Muscle layer of duodenum (tissue), 2 donors: ENCODE measurements around the gene LPAR1.
A peak's percentile ranks its signal among the peaks of the same experiment; 100 is the strongest.

ENCODE experiments used
- H3K27ac ChIP-seq: one replicate; pipeline ENCODE4 v1.7.0; 2013; ENCODE audit warnings: mild to moderate bottlenecking, low read length
- H3K27me3 ChIP-seq: one replicate; pipeline ENCODE4 v1.7.0; 2013; ENCODE audit warnings: low read depth, mild to moderate bottlenecking, control low read depth, low read length
- H3K36me3 ChIP-seq, 2 donors: one replicate each; pipeline ENCODE4 v1.7.0; 2013; ENCODE audit warnings: low read length in 2 of 2, control low read depth in 1 of 2, mild to moderate bottlenecking in 1 of 2; ENCODE audit not compliant: insufficient read depth in 2 of 2, control insufficient read depth in 1 of 2
- H3K4me1 ChIP-seq, 2 donors: one replicate each; pipeline ENCODE4 v1.7.0; 2013; ENCODE audit warnings: low read length in 2 of 2, mild to moderate bottlenecking in 2 of 2, control low read depth in 1 of 2, moderate library complexity in 1 of 2; ENCODE audit not compliant: insufficient read depth in 2 of 2, control insufficient read depth in 1 of 2
- H3K4me3 ChIP-seq, 2 donors: one replicate each; pipeline ENCODE4 v1.7.0; 2013; ENCODE audit warnings: low read length in 2 of 2, low read depth in 1 of 2, mild to moderate bottlenecking in 1 of 2
- H3K9me3 ChIP-seq, 2 donors: one replicate each; pipeline ENCODE4 v1.7.0; 2013; ENCODE audit warnings: low read length in 2 of 2, control low read depth in 1 of 2, mild to moderate bottlenecking in 1 of 2; ENCODE audit not compliant: control insufficient read depth in 1 of 2
- donor health status: healthy.

LPAR1 gene

DNA sequence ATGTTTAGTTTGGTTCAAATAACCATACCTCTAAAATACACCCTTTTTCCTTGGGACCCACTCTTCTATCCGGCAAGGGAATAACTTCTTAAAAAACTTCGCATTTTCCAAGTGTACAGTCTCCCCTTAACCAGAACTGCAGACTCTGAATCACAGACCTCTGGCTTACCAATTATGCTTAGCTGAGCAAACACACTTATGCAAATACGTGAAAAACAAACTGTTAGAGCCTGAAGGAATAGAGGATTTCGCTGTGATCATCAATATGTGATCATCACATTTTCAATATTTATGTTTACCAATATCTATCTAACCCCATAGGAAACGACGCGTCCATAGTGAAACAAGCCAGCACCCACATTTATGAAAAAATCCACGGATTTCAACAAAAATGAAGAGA, 1.3 kb downstream of the LPAR1 start:
- Histone ChIP-seq H3K27ac (peak overlapping the region; percentile 82), H3K4me3 (peak overlapping the region; percentile 70 to 78), H3K36me3 (no peaks in the 10 kb centered on the region), H3K9me3 (no peaks in the 10 kb centered on the region), H3K27me3 (no peaks in the 10 kb centered on the region), H3K4me1 (peaks cover 3 to 21% of the 10 kb centered on the region in 2 donors)

DNA sequence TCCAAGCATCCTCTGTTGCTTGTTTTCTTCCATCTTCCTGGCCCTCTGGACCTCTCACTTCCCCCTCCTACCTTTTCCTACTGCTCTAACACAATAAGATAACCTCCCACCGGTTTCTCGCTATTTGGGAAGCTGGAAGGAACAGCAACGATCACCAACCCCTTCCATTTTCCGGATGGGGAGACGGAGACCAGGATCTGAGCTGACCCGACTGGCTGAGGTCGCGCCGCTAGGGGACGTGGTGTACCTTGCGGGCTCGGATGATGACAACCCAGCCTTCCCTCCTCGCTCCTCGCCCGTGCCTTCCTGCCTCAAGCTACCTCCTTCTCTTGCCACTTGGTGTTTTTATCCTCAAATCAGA, 1.9 kb downstream of the LPAR1 start:
- Histone ChIP-seq H3K36me3 (no peaks in the 10 kb centered on the region), H3K27me3 (no peaks in the 10 kb centered on the region), H3K4me3 (peak overlapping the region; percentile 70 to 78), H3K4me1 (peaks cover 3 to 21% of the 10 kb centered on the region in 2 donors), H3K9me3 (no peaks in the 10 kb centered on the region), H3K27ac (peak overlapping the region; percentile 82)

DNA sequence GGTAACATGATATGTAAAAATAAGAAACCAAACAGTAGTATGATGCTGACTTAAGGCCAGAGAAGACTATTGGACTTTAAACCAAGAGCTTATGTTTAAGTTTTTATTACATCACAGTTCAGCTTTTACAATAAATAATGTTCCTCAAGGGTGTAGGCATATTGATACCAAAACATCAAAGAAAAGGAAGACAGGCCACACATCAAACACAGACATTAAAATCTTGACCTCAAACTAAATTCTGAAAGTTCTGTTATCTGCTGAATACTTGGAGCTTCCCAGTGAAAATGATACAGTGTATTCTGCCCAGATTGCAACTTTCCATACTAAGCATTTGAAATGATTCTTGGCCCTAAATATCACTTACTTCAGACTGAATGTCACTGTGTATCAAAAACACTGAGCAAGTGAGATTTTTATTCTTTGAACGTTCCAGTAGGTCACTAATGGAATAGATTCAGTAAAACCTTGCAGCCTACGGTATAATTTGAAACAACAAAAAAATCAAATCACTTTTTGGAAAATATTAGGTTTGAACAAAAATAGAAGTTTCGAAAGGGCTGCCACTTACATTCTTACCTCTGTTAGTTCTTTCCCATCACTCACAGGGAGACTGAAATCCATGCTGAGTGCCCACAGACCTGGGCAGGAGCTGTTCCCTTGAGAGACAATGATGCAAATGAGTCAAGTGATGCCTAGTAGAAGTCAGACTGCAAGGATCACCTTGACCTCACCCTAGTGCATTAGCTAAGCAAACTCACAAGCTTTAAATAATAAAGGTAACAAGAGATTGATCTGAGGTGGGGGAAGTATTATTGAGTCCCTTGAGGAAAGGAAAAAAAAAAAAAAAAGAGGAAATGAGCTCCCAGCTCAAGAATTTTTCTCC, 2.5 kb downstream of the LPAR1 start:
- Histone ChIP-seq H3K27ac (peak overlapping the region; percentile 82), H3K36me3 (no peaks in the 10 kb centered on the region), H3K27me3 (no peaks in the 10 kb centered on the region), H3K9me3 (no peaks in the 10 kb centered on the region), H3K4me3 (peak overlapping the region; percentile 70 to 78), H3K4me1 (peaks cover 3 to 21% of the 10 kb centered on the region in 2 donors)

- H3K27ac ChIP-seq = peak overlapping the region; percentile 5
- no peaks in the 10 kb centered on the region for H3K27me3 ChIP-seq
- peak overlapping the region in 1 of 2 donors; percentile 26 for H3K4me3 ChIP-seq
- peaks cover 3 to 26% of the 10 kb centered on the region in 2 donors for H3K4me1 ChIP-seq
- peaks cover 0 to 4% of the 10 kb centered on the region in 2 donors for H3K36me3 ChIP-seq
- no peaks in the 10 kb centered on the region for H3K9me3 ChIP-seq
These were observed 3.3 kb downstream of the LPAR1 start for GRCh38 chr9:111034898-111035539.

GRCh38 chr9:111034170-111034897, 3.9 kb downstream of the LPAR1 start:
- H3K4me1 ChIP-seq = peaks cover 3 to 26% of the 10 kb centered on the region in 2 donors
- no peaks in the 10 kb centered on the region for H3K27me3 ChIP-seq
- H3K36me3 ChIP-seq = peaks cover 0 to 4% of the 10 kb centered on the region in 2 donors
- no peaks in the 10 kb centered on the region for H3K9me3 ChIP-seq
- H3K27ac ChIP-seq = peak overlapping the region; percentile 12
- peak overlapping the region in 1 of 2 donors; percentile 26 for H3K4me3 ChIP-seq

DNA sequence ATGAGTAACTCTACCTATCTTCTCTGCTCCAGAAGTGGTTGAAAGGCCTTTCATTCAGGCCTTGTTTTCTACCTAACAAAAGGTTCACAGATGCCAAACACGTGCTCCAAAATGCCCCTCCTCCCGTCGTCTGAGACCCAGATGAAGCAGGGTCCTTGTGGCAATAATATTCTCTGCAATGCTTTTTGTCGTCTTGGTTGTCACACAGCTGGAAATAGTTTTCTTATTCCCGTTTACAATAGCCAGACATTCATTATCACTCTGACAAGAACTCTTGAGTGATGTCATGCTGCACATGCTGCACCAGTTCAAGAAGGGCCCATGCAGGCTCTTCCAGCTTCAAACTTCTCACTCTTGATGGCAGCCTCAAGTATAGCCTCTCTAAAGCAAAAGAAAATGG, 7.8 kb downstream of the LPAR1 start:
- Histone ChIP-seq H3K36me3 (peaks cover 0 to 4% of the 10 kb centered on the region in 2 donors), H3K9me3 (no peaks in the 10 kb centered on the region), H3K27ac (no peak overlapping the region), H3K4me3 (no peak overlapping the region), H3K4me1 (peaks cover 0 to 16% of the 10 kb centered on the region in 2 donors), H3K27me3 (no peaks in the 10 kb centered on the region)

- H3K36me3 ChIP-seq = peaks cover 0 to 4% of the 10 kb centered on the region in 2 donors
- no peak overlapping the region for H3K4me3 ChIP-seq
- no peaks in the 10 kb centered on the region for H3K27me3 ChIP-seq
- H3K27ac ChIP-seq = no peak overlapping the region
- H3K9me3 ChIP-seq = no peaks in the 10 kb centered on the region
- H3K4me1 ChIP-seq = peaks cover 0 to 16% of the 10 kb centered on the region in 2 donors
These were observed 9.0 kb downstream of the LPAR1 start for GRCh38 chr9:111029260-111029659.

DNA sequence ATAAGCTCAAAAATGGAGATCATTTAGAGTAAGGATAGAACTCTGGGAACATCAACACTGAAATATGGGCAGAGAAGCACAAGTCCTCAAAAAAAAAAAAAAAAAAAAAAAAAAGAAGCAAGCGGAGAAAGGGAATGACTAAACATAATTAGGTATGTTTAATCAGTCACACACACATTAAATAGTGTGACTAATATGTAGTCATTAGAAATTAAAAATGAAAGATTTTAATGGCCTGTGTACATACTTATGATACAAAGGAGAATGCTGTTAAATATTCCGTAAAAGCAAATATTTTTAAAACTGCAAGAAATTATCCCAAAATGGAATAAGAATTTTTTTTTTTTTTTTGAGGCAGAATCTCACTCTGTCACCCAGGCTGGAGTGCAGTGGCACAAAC, 10.5 kb downstream of the LPAR1 start:
- H3K9me3 ChIP-seq = no peaks in the 10 kb centered on the region
- peaks cover 0 to 16% of the 10 kb centered on the region in 2 donors for H3K4me1 ChIP-seq
- H3K27me3 ChIP-seq = no peaks in the 10 kb centered on the region
- H3K4me3 ChIP-seq = no peak overlapping the region
- H3K36me3 ChIP-seq = peaks cover 0 to 4% of the 10 kb centered on the region in 2 donors
- no peak overlapping the region for H3K27ac ChIP-seq

GRCh38 chr9:111023128-111023527, 15.1 kb downstream of the LPAR1 start:
- no peaks in the 10 kb centered on the region for H3K9me3 ChIP-seq
- no peaks in the 10 kb centered on the region for H3K4me1 ChIP-seq
- H3K4me3 ChIP-seq = no peak overlapping the region
- H3K27me3 ChIP-seq = no peaks in the 10 kb centered on the region
- H3K27ac ChIP-seq = no peak overlapping the region
- H3K36me3 ChIP-seq = no peaks in the 10 kb centered on the region

DNA sequence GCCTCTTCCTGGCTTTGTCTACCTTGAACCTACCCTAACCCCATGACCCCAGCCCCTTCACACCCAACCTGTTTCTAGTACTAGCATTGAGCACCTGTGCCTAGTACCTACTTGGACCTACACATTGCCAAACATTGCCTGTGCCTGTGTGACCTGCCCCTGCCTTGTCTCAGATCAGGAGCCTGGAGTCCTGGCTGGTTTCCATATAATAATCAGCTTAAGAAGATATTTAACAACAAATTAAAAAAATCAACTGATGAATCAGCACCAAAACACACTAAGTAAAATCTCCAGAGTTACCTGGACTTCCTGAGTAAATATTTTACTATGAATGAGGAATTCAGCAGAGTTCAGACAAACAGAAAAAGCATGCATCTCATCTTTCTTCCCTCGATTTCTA, 17.7 kb downstream of the LPAR1 start:
- H3K27me3 ChIP-seq = no peaks in the 10 kb centered on the region
- H3K9me3 ChIP-seq = no peaks in the 10 kb centered on the region
- H3K4me1 ChIP-seq = peaks cover 0 to 4% of the 10 kb centered on the region in 2 donors
- H3K4me3 ChIP-seq = no peak overlapping the region
- H3K36me3 ChIP-seq = no peaks in the 10 kb centered on the region
- no peak overlapping the region for H3K27ac ChIP-seq

GRCh38 chr9:111016426-111017045, 21.7 kb downstream of the LPAR1 start:
- no peaks in the 10 kb centered on the region for H3K9me3 ChIP-seq
- H3K27ac ChIP-seq = peak overlapping the region; percentile 6
- H3K4me1 ChIP-seq = peaks cover 4 to 10% of the 10 kb centered on the region in 2 donors
- no peaks in the 10 kb centered on the region for H3K36me3 ChIP-seq
- H3K4me3 ChIP-seq = no peak overlapping the region
- no peaks in the 10 kb centered on the region for H3K27me3 ChIP-seq
